ENCODE results near the gene TOMM6. TPM values are rescaled to one million over a fixed set of nuclear protein-coding genes. Genes with fewer than 3 reads are reported as not detected.
"Not testable (repeated sequence)": the region's sequence is repeated elsewhere in the genome, so short reads cannot be mapped to it uniquely, and the experiment has no call there.

TOMM6 gene
- polyA plus RNA-seq, 2 donors: 179 to 226 TPM

GRCh38 chr6:41796474-41796873 lies 9.0 kb downstream of the TOMM6 start:
- Histone ChIP-seq H3K4me1 (ENCODE audit: control insufficient read depth in 2 of 2, insufficient read depth in 2 of 2, low read length in 1 of 2) (no peaks in the 10 kb centered on the region), H3K4me3 (ENCODE audit: low read depth in 1 of 2, low read length in 2 of 2) (no peak overlapping the region), H3K9me3 (ENCODE audit: control insufficient read depth in 2 of 2, insufficient read depth in 1 of 2, low read depth in 1 of 2, low read length in 1 of 2) (no peaks in the 10 kb centered on the region), H3K27ac (ENCODE audit: low read depth in 2 of 2, low read length in 1 of 2) (no peak overlapping the region), H3K36me3 (ENCODE audit: control insufficient read depth in 2 of 2, insufficient read depth in 2 of 2, low read length in 1 of 2) (peaks cover 0 to 3% of the 10 kb centered on the region in 2 donors), H3K27me3 (ENCODE audit: control insufficient read depth in 1 of 2, insufficient read depth in 2 of 2, low read length in 2 of 2) (no peaks in the 10 kb centered on the region)
- 81% methylated on average over 2 of the region's 2 CpGs for WGBS, 2 donors

DNA sequence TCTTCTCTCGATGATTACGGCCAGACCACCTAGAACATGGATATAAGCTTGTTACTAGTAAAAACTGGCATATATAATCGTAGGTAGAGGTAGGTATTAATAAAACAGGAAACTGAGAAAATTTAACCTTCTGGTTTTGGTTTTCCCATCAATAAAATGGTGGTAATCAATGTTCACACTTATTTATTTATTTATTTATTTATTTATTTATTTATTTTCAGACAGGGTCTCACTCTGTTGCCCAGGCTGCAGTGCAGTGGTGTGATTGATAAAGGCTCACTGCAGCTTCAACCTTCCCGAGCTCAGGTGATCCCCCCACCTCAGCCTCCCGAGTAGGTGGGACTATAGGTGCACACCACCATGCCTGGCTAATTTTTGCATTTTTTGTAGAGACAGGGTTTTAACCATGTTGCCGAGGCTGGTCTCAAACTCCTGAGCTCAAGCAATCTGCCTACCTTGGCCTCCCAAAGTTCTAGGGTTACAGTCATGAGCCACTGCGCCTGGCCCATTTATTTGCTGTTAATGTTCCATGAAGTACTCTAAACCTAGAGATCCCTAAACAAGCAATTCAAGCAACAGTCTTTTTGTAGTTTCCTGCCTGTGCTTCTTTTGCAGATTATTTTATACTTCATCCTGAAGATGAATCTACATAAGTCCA lies 11.5 kb downstream of the TOMM6 start:
- Histone ChIP-seq H3K36me3 (ENCODE audit: control insufficient read depth in 2 of 2, insufficient read depth in 2 of 2, low read length in 1 of 2) (no peaks in the 10 kb centered on the region), H3K4me1 (ENCODE audit: control insufficient read depth in 2 of 2, insufficient read depth in 2 of 2, low read length in 1 of 2) (no peaks in the 10 kb centered on the region), H3K27me3 (ENCODE audit: control insufficient read depth in 1 of 2, insufficient read depth in 2 of 2, low read length in 2 of 2) (no peaks in the 10 kb centered on the region), H3K4me3 (ENCODE audit: low read depth in 1 of 2, low read length in 2 of 2) (no peak overlapping the region), H3K27ac (ENCODE audit: low read depth in 2 of 2, low read length in 1 of 2) (no peak overlapping the region), H3K9me3 (ENCODE audit: control insufficient read depth in 2 of 2, insufficient read depth in 1 of 2, low read depth in 1 of 2, low read length in 1 of 2) (no peaks in the 10 kb centered on the region)
- WGBS, 2 donors: 94 to 95% methylated on average over 7 of the region's 7 CpGs

- Histone ChIP-seq H3K27me3 (ENCODE audit: control insufficient read depth in 1 of 2, insufficient read depth in 2 of 2, low read length in 2 of 2) (no peaks in the 10 kb centered on the region), H3K4me1 (ENCODE audit: control insufficient read depth in 2 of 2, insufficient read depth in 2 of 2, low read length in 1 of 2) (no peaks in the 10 kb centered on the region), H3K36me3 (ENCODE audit: control insufficient read depth in 2 of 2, insufficient read depth in 2 of 2, low read length in 1 of 2) (no peaks in the 10 kb centered on the region), H3K27ac (ENCODE audit: low read depth in 2 of 2, low read length in 1 of 2) (no peak overlapping the region), H3K4me3 (ENCODE audit: low read depth in 1 of 2, low read length in 2 of 2) (no peak overlapping the region), H3K9me3 (ENCODE audit: control insufficient read depth in 2 of 2, insufficient read depth in 1 of 2, low read depth in 1 of 2, low read length in 1 of 2) (no peaks in the 10 kb centered on the region)
- WGBS, 2 donors: 81 to 84% methylated on average over 2 of the region's 2 CpGs
Observed at GRCh38 chr6:41799559-41799911, 12.0 kb downstream of the TOMM6 start.

- 80 to 84% methylated on average over 2 of the region's 2 CpGs for WGBS, 2 donors
- Histone ChIP-seq H3K4me3 (ENCODE audit: low read depth in 1 of 2, low read length in 2 of 2) (no peak overlapping the region), H3K36me3 (ENCODE audit: control insufficient read depth in 2 of 2, insufficient read depth in 2 of 2, low read length in 1 of 2) (peaks cover 0 to 10% of the 10 kb centered on the region in 2 donors)
Observed at GRCh38 chr6:41801380-41801779, 13.9 kb downstream of the TOMM6 start.

DNA sequence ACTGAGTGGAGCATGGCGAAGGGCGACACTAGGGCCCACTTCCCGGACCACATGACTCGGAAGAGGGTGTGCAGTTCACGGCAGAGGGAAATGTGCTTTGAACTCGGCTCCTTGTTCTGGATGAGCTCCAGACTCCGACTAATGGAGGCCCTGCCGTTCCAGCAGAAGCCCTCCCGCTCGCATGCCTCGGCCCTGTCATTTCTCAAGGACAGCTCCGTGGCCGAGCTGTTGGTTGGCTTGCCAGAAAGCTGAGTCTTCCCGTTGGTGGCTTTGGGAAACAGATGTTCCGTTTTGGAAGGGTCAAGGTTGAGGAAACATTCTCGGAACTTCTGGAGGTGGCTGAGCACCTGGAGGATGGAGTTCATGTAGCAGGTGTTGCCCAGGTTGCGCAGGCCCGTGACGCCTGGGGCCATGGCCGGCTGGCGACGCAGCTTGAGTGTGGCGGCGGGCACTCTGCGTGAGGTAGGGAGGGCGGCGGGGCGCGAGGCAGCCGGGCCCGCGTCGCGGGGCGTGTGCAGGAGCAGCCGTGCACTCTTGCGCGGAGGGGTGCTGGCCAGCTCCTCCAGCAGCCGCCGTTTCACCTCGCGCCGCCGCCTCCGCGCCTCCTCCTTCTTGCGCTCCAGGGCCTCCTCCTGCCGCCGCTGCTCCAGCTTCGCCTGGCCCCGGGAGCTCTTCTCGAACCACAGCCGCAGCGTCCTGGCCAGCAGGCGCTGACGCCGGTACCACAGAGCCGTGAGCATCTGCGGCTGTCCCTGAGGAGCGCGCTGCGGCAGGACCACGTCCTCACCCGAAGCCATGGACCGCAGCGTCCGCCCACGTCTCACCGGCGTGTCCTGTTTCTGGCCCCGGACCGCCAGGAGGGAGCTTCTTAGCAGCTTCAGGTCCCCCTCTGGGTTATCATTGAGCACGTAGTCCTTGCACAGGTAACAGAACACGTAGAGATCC lies 18.6 kb downstream of the TOMM6 start:
- Histone ChIP-seq H3K9me3 (ENCODE audit: control insufficient read depth in 2 of 2, insufficient read depth in 1 of 2, low read depth in 1 of 2, low read length in 1 of 2) (no peaks in the 10 kb centered on the region), H3K4me1 (ENCODE audit: control insufficient read depth in 2 of 2, insufficient read depth in 2 of 2, low read length in 1 of 2) (no peaks in the 10 kb centered on the region), H3K27me3 (ENCODE audit: control insufficient read depth in 1 of 2, insufficient read depth in 2 of 2, low read length in 2 of 2) (no peaks in the 10 kb centered on the region), H3K27ac (ENCODE audit: low read depth in 2 of 2, low read length in 1 of 2) (no peak overlapping the region), H3K4me3 (ENCODE audit: low read depth in 1 of 2, low read length in 2 of 2) (no peak overlapping the region), H3K36me3 (ENCODE audit: control insufficient read depth in 2 of 2, insufficient read depth in 2 of 2, low read length in 1 of 2) (peaks cover 0 to 13% of the 10 kb centered on the region in 2 donors)
- WGBS, 2 donors: 94 to 96% methylated on average over 67 to 74 of the region's 74 CpGs

More at GRCh38 chr6:41801380-41801779, 13.9 kb downstream of the TOMM6 start:
- Histone ChIP-seq H3K9me3 (ENCODE audit: control insufficient read depth in 2 of 2, insufficient read depth in 1 of 2, low read depth in 1 of 2, low read length in 1 of 2) (no peaks in the 10 kb centered on the region), H3K4me1 (ENCODE audit: control insufficient read depth in 2 of 2, insufficient read depth in 2 of 2, low read length in 1 of 2) (no peaks in the 10 kb centered on the region), H3K27ac (ENCODE audit: low read depth in 2 of 2, low read length in 1 of 2) (no peak overlapping the region), H3K27me3 (ENCODE audit: control insufficient read depth in 1 of 2, insufficient read depth in 2 of 2, low read length in 2 of 2) (no peaks in the 10 kb centered on the region)

GRCh38 chr6:41811095-41811494 lies 23.6 kb downstream of the TOMM6 start:
- H3K27ac ChIP-seq (ENCODE audit: low read depth in 2 of 2, low read length in 1 of 2): no peak overlapping the region
- H3K27me3 ChIP-seq (ENCODE audit: control insufficient read depth in 1 of 2, insufficient read depth in 2 of 2, low read length in 2 of 2): no peaks in the 10 kb centered on the region
- WGBS, 2 donors: 94 to 97% methylated on average over 3 of the region's 3 CpGs
- H3K4me3 ChIP-seq (ENCODE audit: low read depth in 1 of 2, low read length in 2 of 2): no peak overlapping the region
- no peaks in the 10 kb centered on the region for H3K4me1 ChIP-seq (ENCODE audit: control insufficient read depth in 2 of 2, insufficient read depth in 2 of 2, low read length in 1 of 2)
- no peaks in the 10 kb centered on the region for H3K9me3 ChIP-seq (ENCODE audit: control insufficient read depth in 2 of 2, insufficient read depth in 1 of 2, low read depth in 1 of 2, low read length in 1 of 2)
- peaks cover 0 to 7% of the 10 kb centered on the region in 2 donors for H3K36me3 ChIP-seq (ENCODE audit: control insufficient read depth in 2 of 2, insufficient read depth in 2 of 2, low read length in 1 of 2)

DNA sequence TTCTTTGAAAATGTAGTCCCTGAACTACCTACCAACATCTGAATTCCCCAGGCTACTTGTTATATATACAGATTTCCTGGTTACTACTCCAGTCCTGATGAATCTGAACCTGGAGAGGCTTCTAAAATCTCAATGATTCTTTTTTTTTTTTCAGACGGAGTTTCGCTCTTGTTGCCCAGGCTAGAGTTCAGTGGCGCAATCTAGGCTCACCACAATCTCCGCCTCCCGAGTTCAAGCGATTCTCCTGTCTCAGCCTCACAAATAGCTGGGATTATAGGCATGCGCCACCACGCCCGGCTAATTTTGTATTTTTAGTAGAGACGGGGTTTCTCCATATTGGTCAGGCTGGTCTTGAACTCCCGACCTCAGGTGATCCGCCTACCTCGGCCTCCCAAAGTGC lies 24.5 kb downstream of the TOMM6 start:
- not testable (repeated sequence) for H3K9me3 ChIP-seq (ENCODE audit: control insufficient read depth in 2 of 2, insufficient read depth in 1 of 2, low read depth in 1 of 2, low read length in 1 of 2); H3K36me3 ChIP-seq (ENCODE audit: control insufficient read depth in 2 of 2, insufficient read depth in 2 of 2, low read length in 1 of 2); H3K4me3 ChIP-seq (ENCODE audit: low read depth in 1 of 2, low read length in 2 of 2); H3K27ac ChIP-seq (ENCODE audit: low read depth in 2 of 2, low read length in 1 of 2); H3K27me3 ChIP-seq (ENCODE audit: control insufficient read depth in 1 of 2, insufficient read depth in 2 of 2, low read length in 2 of 2); H3K4me1 ChIP-seq (ENCODE audit: control insufficient read depth in 2 of 2, insufficient read depth in 2 of 2, low read length in 1 of 2)
- 94 to 96% methylated on average over 13 of the region's 13 CpGs for WGBS, 2 donors

DNA sequence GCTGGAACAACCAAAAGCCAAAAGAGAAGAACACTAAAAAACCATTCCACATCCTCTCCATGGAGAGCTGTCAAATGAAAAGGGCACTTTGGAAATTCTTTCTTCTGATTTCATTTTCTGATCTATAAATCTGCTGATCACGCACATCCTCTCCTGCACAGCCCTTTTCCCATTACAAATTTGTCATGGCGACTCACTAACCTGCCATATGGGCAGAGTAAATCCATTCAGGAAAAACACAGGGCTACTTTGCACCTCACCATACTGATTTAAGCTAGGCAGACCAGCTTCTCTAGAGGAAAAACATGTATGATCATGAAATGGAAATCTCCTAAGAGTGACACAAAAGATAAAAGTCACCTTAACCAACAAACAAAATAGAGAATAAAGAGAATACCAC lies 26.0 kb downstream of the TOMM6 start:
- Histone ChIP-seq H3K36me3 (ENCODE audit: control insufficient read depth in 2 of 2, insufficient read depth in 2 of 2, low read length in 1 of 2) (no peaks in the 10 kb centered on the region), H3K9me3 (ENCODE audit: control insufficient read depth in 2 of 2, insufficient read depth in 1 of 2, low read depth in 1 of 2, low read length in 1 of 2) (no peaks in the 10 kb centered on the region), H3K27ac (ENCODE audit: low read depth in 2 of 2, low read length in 1 of 2) (no peak overlapping the region), H3K4me1 (ENCODE audit: control insufficient read depth in 2 of 2, insufficient read depth in 2 of 2, low read length in 1 of 2) (no peaks in the 10 kb centered on the region), H3K27me3 (ENCODE audit: control insufficient read depth in 1 of 2, insufficient read depth in 2 of 2, low read length in 2 of 2) (no peaks in the 10 kb centered on the region), H3K4me3 (ENCODE audit: low read depth in 1 of 2, low read length in 2 of 2) (no peak overlapping the region)
- 87 to 93% methylated on average over 2 of the region's 2 CpGs for WGBS, 2 donors

GRCh38 chr6:41813956-41814355 lies 26.5 kb downstream of the TOMM6 start:
- H3K4me3 ChIP-seq (ENCODE audit: low read depth in 1 of 2, low read length in 2 of 2): no peak overlapping the region
- H3K4me1 ChIP-seq (ENCODE audit: control insufficient read depth in 2 of 2, insufficient read depth in 2 of 2, low read length in 1 of 2): no peaks in the 10 kb centered on the region
- no peaks in the 10 kb centered on the region for H3K36me3 ChIP-seq (ENCODE audit: control insufficient read depth in 2 of 2, insufficient read depth in 2 of 2, low read length in 1 of 2)
- no peaks in the 10 kb centered on the region for H3K9me3 ChIP-seq (ENCODE audit: control insufficient read depth in 2 of 2, insufficient read depth in 1 of 2, low read depth in 1 of 2, low read length in 1 of 2)
- H3K27me3 ChIP-seq (ENCODE audit: control insufficient read depth in 1 of 2, insufficient read depth in 2 of 2, low read length in 2 of 2): no peaks in the 10 kb centered on the region
- H3K27ac ChIP-seq (ENCODE audit: low read depth in 2 of 2, low read length in 1 of 2): no peak overlapping the region
- WGBS, 2 donors: 88 to 92% methylated on average over 2 of the region's 2 CpGs
